HCT116 (cell line): ENCODE measurements around the gene SLC25A3. TPM values are rescaled to one million over a fixed set of nuclear protein-coding genes. Genes with fewer than 3 reads are reported as not detected.

Source experiments
- ATAC-seq: fragments of 200-7000 bp; cut with Tn5 transposase; 2 replicates; pipeline ENCODE4 v1.9.1; 2020; ENCODE audit warnings: mild to moderate bottlenecking, moderate library complexity
- BruUV-seq: library from RNA; stranded (reverse); fragments of 400-500 nt; replicated peaks from 2 replicates; lab custom pipeline; 2021; lab: Mats Ljungman, UMichigan
- CTCF ChIA-PET: fragments of 300-600 bp; sonication (Branson Sonifier 250); formaldehyde crosslinking; loops from one replicate; lab custom pipeline; 2021; ENCODE audit warnings: antibody characterized with exemption; lab: Charles Lee
- POLR2A ChIA-PET: fragments of 300-600, 350-600 bp; sonication (Branson Sonifier 250); formaldehyde crosslinking; loops from one replicate; lab custom pipeline; 2021; ENCODE audit warnings: antibody characterized with exemption; lab: Charles Lee
- RAD21 ChIA-PET, 2 experiments: fragments of 300-600 bp; sonication (Branson Sonifier 250); formaldehyde crosslinking; loops; one replicate each; lab custom pipeline; 2023; ENCODE audit warnings: low total read pairs in 2 of 2; ENCODE audit not compliant: uncharacterized antibody in 2 of 2, unreplicated experiment in 2 of 2, low non-redundant PET in 1 of 2; lab: Charles Lee
- DNase-seq: peaks from one replicate; pipeline ENCODE4 v3.0.0-alpha.2; 2010; ENCODE audit warnings: low read depth, low spot score
- H2AFZ ChIP-seq: fragments of 200-600 bp; shearing (Covaris generic), sonication (generic); 2 replicates; pipeline ENCODE4 v1.6.1; 2017; ENCODE audit warnings: low read depth, mixed run types, mixed read lengths, antibody characterized with exemption, low read length; ENCODE audit not compliant: poor library complexity, severe bottlenecking
- H3K27ac ChIP-seq: 2 replicates; pipeline ENCODE4 v1.5.1; 2012; ENCODE audit warnings: low read depth, low read length
- H3K27me3 ChIP-seq: fragments of 200-600 bp; sonication (generic); 2 replicates; pipeline ENCODE4 v1.6.1; 2016; ENCODE audit warnings: mixed run types, low read length, mixed read lengths; ENCODE audit not compliant: insufficient read depth
- H3K36me3 ChIP-seq, 2 experiments: fragments of 200-500 bp in 1 of 2; fragments of 200-600 bp in 1 of 2; sonication (Bioruptor generic) in 1 of 2; sonication (generic) in 1 of 2; 2 replicates each; pipeline versions ENCODE4 v1.5.1 to v1.6.1; 2014 to 2016; ENCODE audit warnings: low read length in 2 of 2, inconsistent platforms in 1 of 2, mixed read lengths in 1 of 2, mixed run types in 1 of 2; ENCODE audit not compliant: insufficient read depth in 2 of 2, control insufficient read depth in 1 of 2
- H3K4me1 ChIP-seq, 2 experiments: fragments of 200-600 bp in 1 of 2; sonication (generic) in 1 of 2; 2 replicates each; pipeline versions ENCODE4 v1.5.1 to v1.6.1; 2012 to 2017; ENCODE audit warnings: low read length in 2 of 2, inconsistent platforms in 1 of 2, mild to moderate bottlenecking in 1 of 2, mixed read lengths in 1 of 2, mixed run types in 1 of 2, moderate library complexity in 1 of 2; ENCODE audit not compliant: insufficient read depth in 2 of 2, control insufficient read depth in 1 of 2
- H3K4me2 ChIP-seq: fragments of 200-600 bp; sonication (generic); 2 replicates; pipeline ENCODE4 v1.6.1; 2017; ENCODE audit warnings: mixed run types, low read length, mixed read lengths
- H3K4me3 ChIP-seq, 2 experiments: fragments of 200-600 bp in 1 of 2; sonication (generic) in 1 of 2; replicated peaks in 1 of 2; 2 replicates each; pipeline ENCODE4 v1.5.1; 2011 to 2016; ENCODE audit warnings: low read length in 2 of 2, control low read depth in 1 of 2, low read depth in 1 of 2, mild to moderate bottlenecking in 1 of 2, mixed read lengths in 1 of 2, mixed run types in 1 of 2
- H3K79me2 ChIP-seq: fragments of 200-600 bp; sonication (generic); 2 replicates; pipeline ENCODE4 v1.6.1; 2017; ENCODE audit warnings: mild to moderate bottlenecking, mixed run types, low read length, moderate library complexity, mixed read lengths; ENCODE audit not compliant: insufficient read depth
- H3K9ac ChIP-seq: fragments of 200-600 bp; sonication (generic); 2 replicates; pipeline ENCODE4 v1.6.1; 2016; ENCODE audit warnings: low read length, mixed read lengths
- H3K9me2 ChIP-seq: fragments of 200-600 bp; sonication (generic), shearing (Covaris generic); 2 replicates; pipeline ENCODE4 v1.6.1; 2017; ENCODE audit warnings: mixed run types, mild to moderate bottlenecking, moderate library complexity; ENCODE audit not compliant: insufficient read depth
- H3K9me3 ChIP-seq, 2 experiments: fragments of 200-500 bp in 1 of 2; fragments of 200-600 bp in 1 of 2; sonication (Bioruptor generic) in 1 of 2; sonication (generic) in 1 of 2; 2 replicates each; pipeline ENCODE4 v1.6.1; 2014 to 2017; ENCODE audit warnings: low read length in 2 of 2, mixed read lengths in 2 of 2, inconsistent platforms in 1 of 2, low read depth in 1 of 2, mild to moderate bottlenecking in 1 of 2, mixed run types in 1 of 2, moderate library complexity in 1 of 2; ENCODE audit not compliant: control insufficient read depth in 1 of 2, insufficient read depth in 1 of 2
- H4K20me1 ChIP-seq: fragments of 200-600 bp; sonication (generic), shearing (Covaris generic); 2 replicates; pipeline ENCODE4 v1.6.1; 2017; ENCODE audit warnings: mixed run types, mild to moderate bottlenecking, moderate library complexity; ENCODE audit not compliant: insufficient read depth
- EZH2 ChIP-seq: fragments of 200-600 bp; sonication (generic); IDR thresholded peaks from 2 replicates; pipeline ENCODE4 v1.6.1; 2017; ENCODE audit warnings: antibody characterized with exemption, mixed run types
- POLR2A ChIP-seq: IDR thresholded peaks from 2 replicates; pipeline ENCODE4 v1.7.0; 2011; ENCODE audit warnings: borderline replicate concordance; ENCODE audit not compliant: insufficient read depth, insufficient read length; ENCODE audit errors: extremely low read depth
- SIN3A ChIP-seq: IDR thresholded peaks from 2 replicates; pipeline ENCODE4 v1.6.1; 2012; ENCODE audit warnings: low read depth
- SP1 ChIP-seq: IDR thresholded peaks from 2 replicates; pipeline ENCODE4 v1.6.1; 2012; ENCODE audit warnings: low read depth
- SRF ChIP-seq: IDR thresholded peaks from 2 replicates; pipeline ENCODE4 v1.6.1; 2012; ENCODE audit warnings: low read depth
- TCF7L2 ChIP-seq: IDR thresholded peaks from 2 replicates; pipeline ENCODE4 v1.7.0; 2011; ENCODE audit warnings: borderline replicate concordance, inconsistent platforms; ENCODE audit not compliant: insufficient read depth, insufficient read length; ENCODE audit errors: extremely low read depth
- intact Hi-C: fragments of 100-400 bp; cut with micrococcal nuclease; formaldehyde crosslinking; loops from 2 replicates; pipeline ENCODE4 v1.10.0; 2022
- total RNA-seq: library from RNA; stranded (reverse); gene quantifications from one replicate; pipeline ENCODE4 v1.2.1, GENCODE V29; 2021; ENCODE audit not compliant: unreplicated experiment
- TF ChIP-seq, protein P1 (sequence below), 3 experiments: fragments of 200-600 bp in 1 of 3; sonication (generic) in 1 of 3; IDR thresholded peaks in 2 of 3; conservative IDR thresholded peaks in 1 of 3; 2 replicates each; pipeline ENCODE4 v1.5.1; 2012 to 2017; ENCODE audit warnings: low read depth in 2 of 3, low read length in 2 of 3, antibody characterized with exemption in 1 of 3, borderline replicate concordance in 1 of 3, control low read depth in 1 of 3, mild to moderate bottlenecking in 1 of 3, mixed read lengths in 1 of 3, mixed run types in 1 of 3, moderate library complexity in 1 of 3; ENCODE audit not compliant: insufficient read depth in 1 of 3
- TF ChIP-seq, protein P2 (sequence below): IDR thresholded peaks from 2 replicates; pipeline ENCODE4 v1.6.1; 2011; ENCODE audit warnings: mild to moderate bottlenecking, low read length, moderate library complexity; ENCODE audit not compliant: insufficient replicate concordance; ENCODE audit errors: extremely low read depth

Gene SLC25A3
- total RNA-seq, 1 experiment from 2014 or later = 927 TPM

DNA sequence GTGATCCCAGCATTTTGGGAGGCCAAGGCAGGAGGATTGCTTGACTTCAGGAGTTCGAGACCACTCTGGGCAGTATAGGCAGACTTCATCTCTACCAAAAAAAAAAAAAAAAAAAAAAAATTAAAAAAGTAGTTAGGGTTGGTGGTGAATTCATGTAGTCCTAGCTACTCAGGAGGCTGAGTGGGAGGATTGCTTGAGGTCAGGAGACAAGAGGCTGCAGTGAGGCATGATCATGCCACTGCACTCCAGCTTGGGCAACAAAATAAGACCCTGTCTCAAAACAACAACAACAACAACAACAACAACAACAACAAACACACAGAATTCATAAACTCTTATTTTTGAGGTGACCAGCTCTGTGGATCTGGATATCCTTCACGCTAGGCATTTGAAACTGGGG is 17.1 kb downstream of the SLC25A3 start:
- Histone ChIP-seq H3K9me2 (no peaks in the 10 kb centered on the region), H3K4me3 (no peak overlapping the region), H3K27me3 (no peaks in the 10 kb centered on the region), H3K9me3 (no peaks in the 10 kb centered on the region), H4K20me1 (no peaks in the 10 kb centered on the region), H3K36me3 (no peaks in the 10 kb centered on the region), H2AFZ (no peak overlapping the region), H3K9ac (no peak overlapping the region), H3K27ac (no peak overlapping the region), H3K79me2 (no peaks in the 10 kb centered on the region), H3K4me2 (no peak overlapping the region), H3K4me1 (no peaks in the 10 kb centered on the region)
- RAD21 ChIA-PET = no interaction called here
- DNase-seq (no peak), ATAC-seq (no peak)
- TF ChIP-seq TCF7L2 (no peak), EZH2 (no peak), SRF (no peak), POLR2A (no peak), SP1 (no peak), SIN3A (no peak)
- TF ChIP-seq, protein P1, sequence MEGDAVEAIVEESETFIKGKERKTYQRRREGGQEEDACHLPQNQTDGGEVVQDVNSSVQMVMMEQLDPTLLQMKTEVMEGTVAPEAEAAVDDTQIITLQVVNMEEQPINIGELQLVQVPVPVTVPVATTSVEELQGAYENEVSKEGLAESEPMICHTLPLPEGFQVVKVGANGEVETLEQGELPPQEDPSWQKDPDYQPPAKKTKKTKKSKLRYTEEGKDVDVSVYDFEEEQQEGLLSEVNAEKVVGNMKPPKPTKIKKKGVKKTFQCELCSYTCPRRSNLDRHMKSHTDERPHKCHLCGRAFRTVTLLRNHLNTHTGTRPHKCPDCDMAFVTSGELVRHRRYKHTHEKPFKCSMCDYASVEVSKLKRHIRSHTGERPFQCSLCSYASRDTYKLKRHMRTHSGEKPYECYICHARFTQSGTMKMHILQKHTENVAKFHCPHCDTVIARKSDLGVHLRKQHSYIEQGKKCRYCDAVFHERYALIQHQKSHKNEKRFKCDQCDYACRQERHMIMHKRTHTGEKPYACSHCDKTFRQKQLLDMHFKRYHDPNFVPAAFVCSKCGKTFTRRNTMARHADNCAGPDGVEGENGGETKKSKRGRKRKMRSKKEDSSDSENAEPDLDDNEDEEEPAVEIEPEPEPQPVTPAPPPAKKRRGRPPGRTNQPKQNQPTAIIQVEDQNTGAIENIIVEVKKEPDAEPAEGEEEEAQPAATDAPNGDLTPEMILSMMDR (IDR thresholded peaks at IDR 0.05 in 2 of 3, conservative IDR thresholded peaks at IDR 0.05 in 1 of 3; ENCODE audit: borderline replicate concordance in 1 of 3, insufficient read depth in 1 of 3, low read depth in 2 of 3, low read length in 2 of 3) = no peak
- TF ChIP-seq, protein P2, sequence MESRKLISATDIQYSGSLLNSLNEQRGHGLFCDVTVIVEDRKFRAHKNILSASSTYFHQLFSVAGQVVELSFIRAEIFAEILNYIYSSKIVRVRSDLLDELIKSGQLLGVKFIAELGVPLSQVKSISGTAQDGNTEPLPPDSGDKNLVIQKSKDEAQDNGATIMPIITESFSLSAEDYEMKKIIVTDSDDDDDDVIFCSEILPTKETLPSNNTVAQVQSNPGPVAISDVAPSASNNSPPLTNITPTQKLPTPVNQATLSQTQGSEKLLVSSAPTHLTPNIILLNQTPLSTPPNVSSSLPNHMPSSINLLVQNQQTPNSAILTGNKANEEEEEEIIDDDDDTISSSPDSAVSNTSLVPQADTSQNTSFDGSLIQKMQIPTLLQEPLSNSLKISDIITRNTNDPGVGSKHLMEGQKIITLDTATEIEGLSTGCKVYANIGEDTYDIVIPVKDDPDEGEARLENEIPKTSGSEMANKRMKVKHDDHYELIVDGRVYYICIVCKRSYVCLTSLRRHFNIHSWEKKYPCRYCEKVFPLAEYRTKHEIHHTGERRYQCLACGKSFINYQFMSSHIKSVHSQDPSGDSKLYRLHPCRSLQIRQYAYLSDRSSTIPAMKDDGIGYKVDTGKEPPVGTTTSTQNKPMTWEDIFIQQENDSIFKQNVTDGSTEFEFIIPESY = no peak
- CTCF ChIA-PET = no interaction called here
- POLR2A ChIA-PET = no interaction called here
- intact Hi-C loops = no loop called here
- no TSS peak for BruUV-seq
